Muscle layer of colon (tissue), 2 donors: Measurements from ENCODE around the gene BICRA.

Experiments used
- H3K27ac ChIP-seq: one replicate; pipeline ENCODE4 v1.7.0; 2013; ENCODE audit warnings: low read depth, mild to moderate bottlenecking, low read length, moderate library complexity
- H3K27me3 ChIP-seq, 2 donors: one replicate each; pipeline ENCODE4 v1.7.0; 2013; ENCODE audit warnings: low read length in 2 of 2, mild to moderate bottlenecking in 2 of 2; ENCODE audit not compliant: insufficient read depth in 2 of 2, control insufficient read depth in 1 of 2
- H3K36me3 ChIP-seq: one replicate; pipeline ENCODE4 v1.7.0; 2013; ENCODE audit warnings: mild to moderate bottlenecking, low read length; ENCODE audit not compliant: insufficient read depth
- H3K4me1 ChIP-seq: one replicate; pipeline ENCODE4 v1.7.0; 2013; ENCODE audit warnings: mild to moderate bottlenecking, low read length; ENCODE audit not compliant: insufficient read depth
- H3K4me3 ChIP-seq, 2 donors: one replicate each; pipeline ENCODE4 v1.7.0; 2013; ENCODE audit warnings: low read length in 2 of 2, low read depth in 1 of 2, mild to moderate bottlenecking in 1 of 2, moderate library complexity in 1 of 2
- H3K9ac ChIP-seq: one replicate; pipeline ENCODE4 v1.7.0; 2013; ENCODE audit warnings: low read length
- H3K9me3 ChIP-seq: one replicate; pipeline ENCODE4 v1.7.0; 2013; ENCODE audit warnings: mild to moderate bottlenecking, low read length
- donor health status: abdominal sarcoma.
- donor health status: Adenocarcinoma of cecum.

BICRA gene

GRCh38 chr19:47752440-47753211, 143.7 kb downstream of the BICRA start:
- no peak overlapping the region for H3K27ac ChIP-seq
- H3K36me3 ChIP-seq: peaks cover 83% of the 10 kb centered on the region
- no peaks in the 10 kb centered on the region for H3K4me1 ChIP-seq
- H3K27me3 ChIP-seq: no peaks in the 10 kb centered on the region
- H3K9ac ChIP-seq: no peak overlapping the region
- H3K4me3 ChIP-seq: no peak overlapping the region
- no peaks in the 10 kb centered on the region for H3K9me3 ChIP-seq
